Neural cell (in vitro differentiated cells): Measurements from ENCODE around the gene PSMB7. TPM values are rescaled to one million over a fixed set of nuclear protein-coding genes. Genes with fewer than 3 reads are reported as not detected.

ENCODE experiments used
- H2AFZ ChIP-seq: fragments of 200-600, 300-800 bp; sonication (generic), shearing (Covaris generic); 2 replicates; pipeline ENCODE4 v1.6.0; 2014; ENCODE audit warnings: low read depth, mild to moderate bottlenecking, antibody characterized with exemption, low read length, moderate library complexity
- H3F3A ChIP-seq: fragments of 200-600 bp; shearing (Covaris generic); 2 replicates; pipeline ENCODE4 v1.6.1; 2016; ENCODE audit warnings: mild to moderate bottlenecking, moderate library complexity, mixed read lengths, antibody characterized with exemption, low read length; ENCODE audit not compliant: insufficient read depth, poor library complexity, severe bottlenecking
- H3K27ac ChIP-seq: fragments of 200-600, 300-800 bp; sonication (generic), shearing (Covaris generic); 2 replicates; pipeline ENCODE4 v1.5.1; 2014; ENCODE audit warnings: mild to moderate bottlenecking, low read length, moderate library complexity
- H3K27me3 ChIP-seq: fragments of 300-800, 200-600 bp; sonication (generic), shearing (Covaris generic); 2 replicates; pipeline ENCODE4 v1.6.0; 2014; ENCODE audit warnings: mild to moderate bottlenecking, low read depth, low read length, moderate library complexity; ENCODE audit not compliant: insufficient read depth
- H3K36me3 ChIP-seq: fragments of 300-800, 200-600 bp; sonication (generic), shearing (Covaris generic); 2 replicates; pipeline ENCODE4 v1.5.1; 2014; ENCODE audit warnings: mild to moderate bottlenecking, antibody characterized with exemption, low read length, moderate library complexity; ENCODE audit not compliant: insufficient read depth
- H3K4me2 ChIP-seq: fragments of 300-800, 200-600 bp; sonication (generic), shearing (Covaris generic); 2 replicates; pipeline ENCODE4 v1.6.0; 2014; ENCODE audit warnings: mild to moderate bottlenecking, low read length
- H3K4me3 ChIP-seq: fragments of 300-800, 200-600 bp; sonication (generic), shearing (Covaris generic); 2 replicates; pipeline ENCODE4 v1.5.1; 2014; ENCODE audit warnings: mild to moderate bottlenecking, low read length, moderate library complexity
- H3K79me2 ChIP-seq: fragments of 200-600 bp; shearing (Covaris generic); replicated peaks from 2 replicates; pipeline ENCODE4 v1.6.0; 2014; ENCODE audit warnings: mild to moderate bottlenecking, low read length, moderate library complexity; ENCODE audit not compliant: insufficient read depth
- H3K9ac ChIP-seq: fragments of 300-800, 200-600 bp; sonication (generic), shearing (Covaris generic); 2 replicates; pipeline ENCODE4 v1.6.1; 2016; ENCODE audit warnings: mild to moderate bottlenecking, low read length, mixed read lengths
- H3K9me2 ChIP-seq: fragments of 200-600 bp; shearing (Covaris generic); 2 replicates; pipeline ENCODE4 v1.6.1; 2016; ENCODE audit warnings: mild to moderate bottlenecking, low read length, mixed read lengths; ENCODE audit not compliant: insufficient read depth
- H3K9me3 ChIP-seq: fragments of 200-600, 300-800 bp; sonication (generic), shearing (Covaris generic); 2 replicates; pipeline ENCODE4 v1.6.1; 2016; ENCODE audit warnings: mild to moderate bottlenecking, mixed run types, low read length, moderate library complexity, mixed read lengths
- H4K20me1 ChIP-seq: fragments of 200-600 bp; shearing (Covaris generic); 2 replicates; pipeline ENCODE4 v1.6.1; 2016; ENCODE audit warnings: mild to moderate bottlenecking, mixed run types; ENCODE audit not compliant: insufficient read depth
- EP300 ChIP-seq: fragments of 450-650 bp; conservative IDR thresholded peaks from 2 replicates; pipeline ENCODE4 v1.6.1; 2014; ENCODE audit warnings: antibody characterized with exemption, mild to moderate bottlenecking, moderate library complexity; ENCODE audit not compliant: poor library complexity, severe bottlenecking
- EZH2 ChIP-seq: fragments of 200-600, 300-800 bp; shearing (Covaris generic), sonication (generic); IDR thresholded peaks from 2 replicates; pipeline ENCODE4 v1.6.1; 2014; ENCODE audit warnings: antibody characterized with exemption, low read length, borderline replicate concordance, mild to moderate bottlenecking; ENCODE audit not compliant: insufficient read depth, poor library complexity, severe bottlenecking
- MXI1 ChIP-seq: fragments of 450-650 bp; conservative IDR thresholded peaks from 2 replicates; pipeline ENCODE4 v1.6.1; 2014; ENCODE audit warnings: antibody characterized with exemption, mild to moderate bottlenecking; ENCODE audit not compliant: poor library complexity, severe bottlenecking
- POLR2AphosphoS5 ChIP-seq: IDR thresholded peaks from 2 replicates; pipeline ENCODE4 v1.6.1; 2012
- RAD21 ChIP-seq: fragments of 450-650 bp; conservative IDR thresholded peaks from 2 replicates; pipeline ENCODE4 v1.6.1; 2014; ENCODE audit warnings: antibody characterized with exemption, mild to moderate bottlenecking, moderate library complexity
- SMC3 ChIP-seq: fragments of 450-650 bp; conservative IDR thresholded peaks from 2 replicates; pipeline ENCODE4 v1.6.1; 2014; ENCODE audit warnings: antibody characterized with exemption, mild to moderate bottlenecking, moderate library complexity; ENCODE audit not compliant: poor library complexity
- TAF1 ChIP-seq: IDR thresholded peaks from 2 replicates; pipeline ENCODE4 v1.6.1; 2012; ENCODE audit warnings: low read depth
- polyA plus RNA-seq: library from polyadenylated mRNA; depleted of rRNA; stranded (reverse); fragments of >200 nt; gene quantifications from 2 replicates; pipeline ENCODE4 v1.2.3, GENCODE V29; 2014
- TF ChIP-seq, protein P1 (sequence below): fragments of 450-650 bp; IDR thresholded peaks from 2 replicates; pipeline ENCODE4 v1.5.1; 2014; ENCODE audit warnings: antibody characterized with exemption, mild to moderate bottlenecking, moderate library complexity; ENCODE audit not compliant: poor library complexity, severe bottlenecking
- TF ChIP-seq, protein P2 (sequence below): IDR thresholded peaks from 2 replicates; pipeline ENCODE4 v1.6.1; 2012; ENCODE audit warnings: borderline replicate concordance

Gene PSMB7
- polyA plus RNA-seq, 1 donor from 2014 or later = 363 TPM

DNA sequence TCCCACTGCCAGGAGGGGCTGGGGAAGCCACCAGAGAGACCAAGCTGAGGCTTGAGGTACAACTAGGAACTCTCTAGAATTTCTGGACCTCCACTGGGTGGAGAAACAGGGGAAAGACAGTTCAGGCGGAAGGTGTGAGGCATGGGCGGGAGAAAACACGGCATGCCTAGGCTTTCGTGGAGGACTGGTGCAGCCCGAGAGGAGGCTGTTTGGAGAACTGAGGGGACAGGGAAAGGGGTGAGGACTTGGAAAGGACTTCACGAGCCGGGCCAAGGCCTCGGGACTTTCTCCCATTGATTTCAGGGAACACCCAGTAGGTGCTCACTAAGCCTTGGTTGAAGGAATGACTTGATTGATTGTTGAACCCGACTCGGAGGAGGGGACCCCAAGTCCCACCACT lies 25.5 kb upstream of the PSMB7 start:
- Histone ChIP-seq H3F3A (no peaks in the 10 kb centered on the region), H3K9ac (no peak overlapping the region), H4K20me1 (no peaks in the 10 kb centered on the region), H3K27ac (no peak overlapping the region), H3K9me3 (no peaks in the 10 kb centered on the region), H3K36me3 (no peaks in the 10 kb centered on the region), H3K79me2 (no peaks in the 10 kb centered on the region), H3K4me2 (no peak overlapping the region), H2AFZ (no peak overlapping the region), H3K27me3 (no peaks in the 10 kb centered on the region), H3K4me3 (no peak overlapping the region), H3K9me2 (no peaks in the 10 kb centered on the region)
- TF ChIP-seq TAF1 (no peak), SMC3 (no peak), EP300 (no peak)
- TF ChIP-seq, protein P1, sequence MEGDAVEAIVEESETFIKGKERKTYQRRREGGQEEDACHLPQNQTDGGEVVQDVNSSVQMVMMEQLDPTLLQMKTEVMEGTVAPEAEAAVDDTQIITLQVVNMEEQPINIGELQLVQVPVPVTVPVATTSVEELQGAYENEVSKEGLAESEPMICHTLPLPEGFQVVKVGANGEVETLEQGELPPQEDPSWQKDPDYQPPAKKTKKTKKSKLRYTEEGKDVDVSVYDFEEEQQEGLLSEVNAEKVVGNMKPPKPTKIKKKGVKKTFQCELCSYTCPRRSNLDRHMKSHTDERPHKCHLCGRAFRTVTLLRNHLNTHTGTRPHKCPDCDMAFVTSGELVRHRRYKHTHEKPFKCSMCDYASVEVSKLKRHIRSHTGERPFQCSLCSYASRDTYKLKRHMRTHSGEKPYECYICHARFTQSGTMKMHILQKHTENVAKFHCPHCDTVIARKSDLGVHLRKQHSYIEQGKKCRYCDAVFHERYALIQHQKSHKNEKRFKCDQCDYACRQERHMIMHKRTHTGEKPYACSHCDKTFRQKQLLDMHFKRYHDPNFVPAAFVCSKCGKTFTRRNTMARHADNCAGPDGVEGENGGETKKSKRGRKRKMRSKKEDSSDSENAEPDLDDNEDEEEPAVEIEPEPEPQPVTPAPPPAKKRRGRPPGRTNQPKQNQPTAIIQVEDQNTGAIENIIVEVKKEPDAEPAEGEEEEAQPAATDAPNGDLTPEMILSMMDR = no peak

DNA sequence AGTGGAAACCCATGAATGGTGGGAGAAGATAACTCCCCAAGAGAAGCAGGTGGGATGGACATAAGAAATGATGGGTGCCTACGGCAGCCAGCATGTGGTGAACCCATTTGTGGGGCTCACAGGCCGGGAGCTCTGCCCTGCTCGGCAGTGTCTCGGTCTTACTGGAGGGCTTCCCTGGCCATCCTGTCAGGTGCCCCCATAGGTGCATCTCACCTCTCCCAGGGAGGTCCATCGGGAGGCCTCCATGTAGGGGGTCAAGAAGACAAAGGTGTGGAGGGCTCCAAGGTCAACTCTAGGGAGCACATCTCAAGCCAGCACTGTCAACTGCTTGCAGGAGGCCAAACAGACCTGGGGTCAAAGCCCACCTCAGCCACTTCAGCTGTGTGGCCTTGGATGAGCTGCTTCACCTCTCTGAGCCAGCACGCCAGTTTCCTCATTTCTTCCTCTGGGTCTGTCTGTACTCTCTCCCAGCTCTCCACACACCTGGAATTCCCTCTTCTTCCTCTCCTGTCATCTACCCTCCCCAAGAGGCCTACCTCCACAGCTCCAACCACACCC lies 24.5 kb upstream of the PSMB7 start:
- no peaks in the 10 kb centered on the region for H3K79me2 ChIP-seq
- no peak overlapping the region for H3K4me2 ChIP-seq
- no peaks in the 10 kb centered on the region for H3K9me2 ChIP-seq
- no peaks in the 10 kb centered on the region for H4K20me1 ChIP-seq
- no peaks in the 10 kb centered on the region for H3K36me3 ChIP-seq
- H3K4me3 ChIP-seq = no peak overlapping the region
- H2AFZ ChIP-seq = no peak overlapping the region
- H3K9me3 ChIP-seq = no peaks in the 10 kb centered on the region
- H3K9ac ChIP-seq = no peak overlapping the region
- H3F3A ChIP-seq = no peaks in the 10 kb centered on the region
- H3K27ac ChIP-seq = no peak overlapping the region
- H3K27me3 ChIP-seq = no peaks in the 10 kb centered on the region
- TF ChIP-seq POLR2AphosphoS5 (no peak), MXI1 (no peak), TAF1 (no peak), RAD21 (no peak), SMC3 (no peak), EP300 (no peak), EZH2 (no peak)
- TF ChIP-seq, protein P2, sequence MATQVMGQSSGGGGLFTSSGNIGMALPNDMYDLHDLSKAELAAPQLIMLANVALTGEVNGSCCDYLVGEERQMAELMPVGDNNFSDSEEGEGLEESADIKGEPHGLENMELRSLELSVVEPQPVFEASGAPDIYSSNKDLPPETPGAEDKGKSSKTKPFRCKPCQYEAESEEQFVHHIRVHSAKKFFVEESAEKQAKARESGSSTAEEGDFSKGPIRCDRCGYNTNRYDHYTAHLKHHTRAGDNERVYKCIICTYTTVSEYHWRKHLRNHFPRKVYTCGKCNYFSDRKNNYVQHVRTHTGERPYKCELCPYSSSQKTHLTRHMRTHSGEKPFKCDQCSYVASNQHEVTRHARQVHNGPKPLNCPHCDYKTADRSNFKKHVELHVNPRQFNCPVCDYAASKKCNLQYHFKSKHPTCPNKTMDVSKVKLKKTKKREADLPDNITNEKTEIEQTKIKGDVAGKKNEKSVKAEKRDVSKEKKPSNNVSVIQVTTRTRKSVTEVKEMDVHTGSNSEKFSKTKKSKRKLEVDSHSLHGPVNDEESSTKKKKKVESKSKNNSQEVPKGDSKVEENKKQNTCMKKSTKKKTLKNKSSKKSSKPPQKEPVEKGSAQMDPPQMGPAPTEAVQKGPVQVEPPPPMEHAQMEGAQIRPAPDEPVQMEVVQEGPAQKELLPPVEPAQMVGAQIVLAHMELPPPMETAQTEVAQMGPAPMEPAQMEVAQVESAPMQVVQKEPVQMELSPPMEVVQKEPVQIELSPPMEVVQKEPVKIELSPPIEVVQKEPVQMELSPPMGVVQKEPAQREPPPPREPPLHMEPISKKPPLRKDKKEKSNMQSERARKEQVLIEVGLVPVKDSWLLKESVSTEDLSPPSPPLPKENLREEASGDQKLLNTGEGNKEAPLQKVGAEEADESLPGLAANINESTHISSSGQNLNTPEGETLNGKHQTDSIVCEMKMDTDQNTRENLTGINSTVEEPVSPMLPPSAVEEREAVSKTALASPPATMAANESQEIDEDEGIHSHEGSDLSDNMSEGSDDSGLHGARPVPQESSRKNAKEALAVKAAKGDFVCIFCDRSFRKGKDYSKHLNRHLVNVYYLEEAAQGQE = no peak
- TF ChIP-seq, protein P1 = no peak
